Esophagus muscularis mucosa (tissue), 4 donors: ENCODE data around the gene SHISAL2A. TPM values are rescaled to one million over a fixed set of nuclear protein-coding genes. Genes with fewer than 3 reads are reported as not detected.

Experiments
- DNase-seq: peaks from one replicate; pipeline ENCODE4 v3.0.0-alpha.2; 2017; ENCODE audit errors: extremely low spot score
- H3K27ac ChIP-seq, 4 donors: fragments of 200-600 bp; sonication (generic); replicated peaks in 1 of 4; 1 replicate in 3 of 4; 2 replicates in 1 of 4; pipeline ENCODE4 v1.5.1; 2016 to 2019; ENCODE audit warnings: mild to moderate bottlenecking in 1 of 4
- H3K27me3 ChIP-seq, 4 donors: fragments of 200-600 bp; sonication (generic); one replicate each; pipeline versions ENCODE4 v1.5.1 to v1.6.0; 2016 to 2019
- H3K36me3 ChIP-seq, 4 donors: fragments of 200-600 bp; sonication (generic); one replicate each; pipeline ENCODE4 v1.5.1; 2016 to 2019
- H3K4me1 ChIP-seq, 4 donors: fragments of 200-600 bp; sonication (generic); one replicate each; pipeline ENCODE4 v1.5.1; 2016 to 2019
- H3K4me3 ChIP-seq, 4 donors: fragments of 200-600 bp; sonication (generic); 1 replicate in 2 of 4; 2 replicates in 2 of 4; pipeline ENCODE4 v1.5.1; 2016 to 2019; ENCODE audit warnings: mild to moderate bottlenecking in 4 of 4, moderate library complexity in 1 of 4
- H3K9me3 ChIP-seq, 4 donors: fragments of 200-600 bp; sonication (generic); 1 replicate in 3 of 4; 2 replicates in 1 of 4; pipeline ENCODE4 v1.5.1; 2016 to 2019
- CTCF ChIP-seq, 3 experiments: fragments of 200-600 bp in 2 of 3; fragments of 450-650 bp in 1 of 3; sonication (generic) in 2 of 3; IDR thresholded peaks; one replicate each; pipeline ENCODE4 v1.5.1; 2017 to 2019; ENCODE audit warnings: antibody characterized with exemption in 3 of 3, mild to moderate bottlenecking in 2 of 3, moderate library complexity in 1 of 3
- EP300 ChIP-seq: sonication (generic); formaldehyde crosslinking; IDR thresholded peaks from one replicate; pipeline ENCODE4 v1.6.1; 2017; ENCODE audit warnings: antibody characterized with exemption
- POLR2A ChIP-seq: fragments of 450-650 bp; IDR thresholded peaks from one replicate; pipeline ENCODE4 v1.6.1; 2017; ENCODE audit warnings: antibody characterized with exemption, moderate library complexity, mild to moderate bottlenecking, low read depth
- POLR2AphosphoS5 ChIP-seq, 2 donors: sonication (generic); formaldehyde crosslinking; IDR thresholded peaks; one replicate each; pipeline ENCODE4 v1.6.1; 2017; ENCODE audit warnings: antibody characterized with exemption in 2 of 2
- WGBS: methylation state at CpG from one replicate; pipeline ENCODE4 v1.1.5; 2018; 5-methylcytosine and 5-hydroxymethylcytosine counted together
- intact Hi-C: fragments of 100-400 bp; cut with DNase I; formaldehyde crosslinking; loops from one replicate; pipeline ENCODE4 v1.15.1; 2023
- total RNA-seq, 4 donors: library from RNA; depleted of rRNA; stranded (reverse); fragments of >200 nt; gene quantifications; one replicate each; pipeline versions ENCODE4 v1.1.0 to v1.2.1, GENCODE V29; 2016

Gene SHISAL2A
- total RNA-seq, 4 donors from 2014 or later = 0.17 to 0.57 TPM; not detected in 2

GRCh38 chr1:52653207-52653849, 20.4 kb downstream of the SHISAL2A start:
- intact Hi-C loops = no loop called here
- WGBS = 95% methylated on average over 5 of the region's 5 CpGs

GRCh38 chr1:52654063-52654462, 21.1 kb downstream of the SHISAL2A start:
- H3K27me3 ChIP-seq = no peaks in the 10 kb centered on the region
- no peak overlapping the region for H3K27ac ChIP-seq
- no peaks in the 10 kb centered on the region for H3K36me3 ChIP-seq
- no peak for TF ChIP-seq CTCF (IDR thresholded peaks at IDR 0.05)
- intact Hi-C loops = no loop called here
- H3K9me3 ChIP-seq = no peaks in the 10 kb centered on the region
- DNase-seq = no peak
- no peaks in the 10 kb centered on the region for H3K4me1 ChIP-seq
- H3K4me3 ChIP-seq = no peak overlapping the region

More at GRCh38 chr1:52653207-52653849, 20.4 kb downstream of the SHISAL2A start:
- Histone ChIP-seq H3K9me3 (no peaks in the 10 kb centered on the region), H3K27me3 (no peaks in the 10 kb centered on the region), H3K4me1 (no peaks in the 10 kb centered on the region), H3K36me3 (no peaks in the 10 kb centered on the region), H3K27ac (no peak overlapping the region), H3K4me3 (no peak overlapping the region)
- TF ChIP-seq CTCF (IDR thresholded peaks at IDR 0.05) = no peak
- no peak for TF ChIP-seq EP300
- no peak for TF ChIP-seq POLR2A
- no peak for TF ChIP-seq POLR2AphosphoS5 (IDR thresholded peaks at IDR 0.05)
- no peak for DNase-seq

- intact Hi-C loops = no loop called here
- TF ChIP-seq POLR2AphosphoS5 (IDR thresholded peaks at IDR 0.05) = no peak
- Histone ChIP-seq H3K9me3 (no peaks in the 10 kb centered on the region), H3K36me3 (no peaks in the 10 kb centered on the region), H3K27me3 (no peaks in the 10 kb centered on the region), H3K4me1 (peaks cover 0 to 2% (median 0%) of the 10 kb centered on the region in 4 donors), H3K4me3 (no peak overlapping the region), H3K27ac (no peak overlapping the region)
- 91% methylated on average over 3 of the region's 3 CpGs for WGBS
- no peak for DNase-seq
These were observed 24.7 kb downstream of the SHISAL2A start for GRCh38 chr1:52657702-52658101.

GRCh38 chr1:52658795-52659194, 25.8 kb downstream of the SHISAL2A start:
- intact Hi-C loops = no loop called here
- no peaks in the 10 kb centered on the region for H3K9me3 ChIP-seq
- no peaks in the 10 kb centered on the region for H3K27me3 ChIP-seq
- TF ChIP-seq EP300 (no peak), POLR2AphosphoS5 (IDR thresholded peaks at IDR 0.05) (no peak), CTCF (IDR thresholded peaks at IDR 0.05) (no peak), POLR2A (no peak)
- DNase-seq = no peak
- H3K4me1 ChIP-seq = peaks cover 0 to 5% (median 0%) of the 10 kb centered on the region in 4 donors
- H3K4me3 ChIP-seq = no peak overlapping the region
- H3K27ac ChIP-seq = no peak overlapping the region
- 93% methylated on average over 1 of the region's 1 CpG for WGBS
- H3K36me3 ChIP-seq = no peaks in the 10 kb centered on the region

- no peaks in the 10 kb centered on the region for H3K36me3 ChIP-seq
- TF ChIP-seq CTCF (IDR thresholded peaks at IDR 0.05) = no peak
- TF ChIP-seq EP300 = no peak
- no peak for TF ChIP-seq POLR2AphosphoS5 (IDR thresholded peaks at IDR 0.05)
- no peak for TF ChIP-seq POLR2A
- H3K27me3 ChIP-seq = no peaks in the 10 kb centered on the region
- WGBS = 89% methylated on average over 3 of the region's 3 CpGs
- H3K4me1 ChIP-seq = peaks cover 0 to 5% (median 0%) of the 10 kb centered on the region in 4 donors
- intact Hi-C loops = no loop called here
- no peak overlapping the region for H3K4me3 ChIP-seq
- no peak for DNase-seq
- H3K9me3 ChIP-seq = no peaks in the 10 kb centered on the region
- H3K27ac ChIP-seq = no peak overlapping the region
These were observed 26.4 kb downstream of the SHISAL2A start for GRCh38 chr1:52659356-52659755.
